Upper lobe of left lung (tissue), 6 donors: ENCODE data around the gene CEP41. TPM values are rescaled to one million over a fixed set of nuclear protein-coding genes. Genes with fewer than 3 reads are reported as not detected.

ENCODE experiments used
- ATAC-seq, 2 donors: fragments of 200-7000 bp; cut with Tn5 transposase; one replicate each; pipeline ENCODE4 v1.9.1; 2022; ENCODE audit warnings: mild to moderate bottlenecking in 2 of 2, moderate library complexity in 2 of 2; ENCODE audit not compliant: low FRiP score in 2 of 2
- DNase-seq, 2 donors: peaks; one replicate each; pipeline ENCODE4 v3.0.0-alpha.2; 2019 to 2020
- H3K27ac ChIP-seq, 4 donors: fragments of 200-600 bp; sonication (generic); one replicate each; pipeline ENCODE4 v1.5.1; 2016 to 2019
- H3K27me3 ChIP-seq, 4 donors: fragments of 200-600 bp; sonication (generic); one replicate each; pipeline ENCODE4 v1.5.1; 2017 to 2019
- H3K36me3 ChIP-seq, 4 donors: fragments of 200-600 bp; sonication (generic); one replicate each; pipeline ENCODE4 v1.5.1; 2016 to 2019
- H3K4me1 ChIP-seq, 4 donors: fragments of 200-600 bp; sonication (generic); one replicate each; pipeline ENCODE4 v1.5.1; 2018 to 2019
- H3K4me3 ChIP-seq, 4 donors: fragments of 200-600 bp; sonication (generic); one replicate each; pipeline ENCODE4 v1.5.1; 2017 to 2019; ENCODE audit warnings: mild to moderate bottlenecking in 2 of 4, moderate library complexity in 1 of 4
- H3K9me3 ChIP-seq, 4 donors: fragments of 200-600 bp; sonication (generic); one replicate each; pipeline ENCODE4 v1.5.1; 2018 to 2019
- EP300 ChIP-seq, 4 donors: sonication (generic); formaldehyde crosslinking; IDR thresholded peaks; one replicate each; pipeline ENCODE4 v1.5.1; 2017; ENCODE audit warnings: antibody characterized with exemption in 4 of 4, control low read depth in 2 of 4
- POLR2A ChIP-seq, 4 donors: fragments of 450-650 bp; IDR thresholded peaks; one replicate each; pipeline ENCODE4 v1.5.1; 2016 to 2017; ENCODE audit warnings: antibody characterized with exemption in 4 of 4, mild to moderate bottlenecking in 2 of 4
- POLR2AphosphoS5 ChIP-seq, 2 donors: sonication (generic); formaldehyde crosslinking; IDR thresholded peaks; one replicate each; pipeline ENCODE4 v1.5.1; 2017; ENCODE audit warnings: antibody characterized with exemption in 2 of 2
- WGBS, 2 donors: methylation state at CpG; one replicate each; pipeline ENCODE4 v1.1.5; 2017 to 2018; 5-methylcytosine and 5-hydroxymethylcytosine counted together
- total RNA-seq, 6 donors: library from RNA; depleted of rRNA in 4 of 6; stranded (reverse); fragments of >200 nt in 4 of 6; gene quantifications; one replicate each; pipeline versions ENCODE4 v1.1.0 to v1.2.1, GENCODE V29; 2016 to 2021
- TF ChIP-seq, protein P1 (sequence below), 6 experiments: fragments of 450-650 bp in 4 of 6; fragments of 200-600 bp in 2 of 6; sonication (generic) in 2 of 6; IDR thresholded peaks; one replicate each; pipeline ENCODE4 v1.5.1; 2016 to 2019; ENCODE audit warnings: antibody characterized with exemption in 6 of 6
- donor health status: DM: no; HTN: no; CAD: no; lungs with moderate emphysema.
- donor health status: DM: no; HTN: yes; CAD: no; lungs with severe emphysema.

CEP41 gene
- total RNA-seq, 6 donors from 2014 or later = 4.3 to 11.5 (median 7.2) TPM

DNA sequence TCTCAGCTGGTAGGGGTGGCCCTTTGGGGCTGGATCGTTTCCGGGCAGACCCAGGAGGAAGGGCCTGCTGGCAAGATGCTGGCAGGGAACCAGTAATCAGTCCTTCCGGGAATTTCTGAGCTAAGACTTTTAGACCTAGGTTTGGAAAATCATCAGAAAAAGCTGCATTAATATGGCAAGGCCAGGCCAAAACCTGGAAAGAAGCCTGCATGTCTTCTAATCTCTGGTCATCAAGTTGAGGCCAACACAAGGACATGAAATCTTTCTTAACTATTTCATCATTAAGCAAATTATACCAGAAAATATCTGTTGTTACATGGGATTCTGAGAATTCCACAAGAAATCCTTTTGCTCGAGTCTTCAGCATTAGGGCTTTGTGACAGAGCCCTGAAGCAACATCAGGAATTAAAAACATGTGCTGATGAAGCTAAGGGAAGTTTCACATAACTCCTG lies 40.7 kb downstream of the CEP41 start:
- Histone ChIP-seq H3K36me3 (peaks cover 0 to 6% (median 2%) of the 10 kb centered on the region in 4 donors), H3K9me3 (no peaks in the 10 kb centered on the region), H3K4me1 (peaks cover 0 to 13% (median 0%) of the 10 kb centered on the region in 4 donors), H3K4me3 (no peak overlapping the region), H3K27ac (peak overlapping the region in 1 of 4 donors; percentile 18), H3K27me3 (no peaks in the 10 kb centered on the region)
- ATAC-seq (no peak), DNase-seq (no peak)
- TF ChIP-seq POLR2AphosphoS5 (IDR thresholded peaks at IDR 0.05) (no peak), EP300 (IDR thresholded peaks at IDR 0.05) (no peak), POLR2A (IDR thresholded peaks at IDR 0.05) (no peak)
- TF ChIP-seq, protein P1, sequence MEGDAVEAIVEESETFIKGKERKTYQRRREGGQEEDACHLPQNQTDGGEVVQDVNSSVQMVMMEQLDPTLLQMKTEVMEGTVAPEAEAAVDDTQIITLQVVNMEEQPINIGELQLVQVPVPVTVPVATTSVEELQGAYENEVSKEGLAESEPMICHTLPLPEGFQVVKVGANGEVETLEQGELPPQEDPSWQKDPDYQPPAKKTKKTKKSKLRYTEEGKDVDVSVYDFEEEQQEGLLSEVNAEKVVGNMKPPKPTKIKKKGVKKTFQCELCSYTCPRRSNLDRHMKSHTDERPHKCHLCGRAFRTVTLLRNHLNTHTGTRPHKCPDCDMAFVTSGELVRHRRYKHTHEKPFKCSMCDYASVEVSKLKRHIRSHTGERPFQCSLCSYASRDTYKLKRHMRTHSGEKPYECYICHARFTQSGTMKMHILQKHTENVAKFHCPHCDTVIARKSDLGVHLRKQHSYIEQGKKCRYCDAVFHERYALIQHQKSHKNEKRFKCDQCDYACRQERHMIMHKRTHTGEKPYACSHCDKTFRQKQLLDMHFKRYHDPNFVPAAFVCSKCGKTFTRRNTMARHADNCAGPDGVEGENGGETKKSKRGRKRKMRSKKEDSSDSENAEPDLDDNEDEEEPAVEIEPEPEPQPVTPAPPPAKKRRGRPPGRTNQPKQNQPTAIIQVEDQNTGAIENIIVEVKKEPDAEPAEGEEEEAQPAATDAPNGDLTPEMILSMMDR (IDR thresholded peaks at IDR 0.05) = no peak
- 73 to 83% methylated on average over 4 of the region's 4 CpGs for WGBS, 2 donors

DNA sequence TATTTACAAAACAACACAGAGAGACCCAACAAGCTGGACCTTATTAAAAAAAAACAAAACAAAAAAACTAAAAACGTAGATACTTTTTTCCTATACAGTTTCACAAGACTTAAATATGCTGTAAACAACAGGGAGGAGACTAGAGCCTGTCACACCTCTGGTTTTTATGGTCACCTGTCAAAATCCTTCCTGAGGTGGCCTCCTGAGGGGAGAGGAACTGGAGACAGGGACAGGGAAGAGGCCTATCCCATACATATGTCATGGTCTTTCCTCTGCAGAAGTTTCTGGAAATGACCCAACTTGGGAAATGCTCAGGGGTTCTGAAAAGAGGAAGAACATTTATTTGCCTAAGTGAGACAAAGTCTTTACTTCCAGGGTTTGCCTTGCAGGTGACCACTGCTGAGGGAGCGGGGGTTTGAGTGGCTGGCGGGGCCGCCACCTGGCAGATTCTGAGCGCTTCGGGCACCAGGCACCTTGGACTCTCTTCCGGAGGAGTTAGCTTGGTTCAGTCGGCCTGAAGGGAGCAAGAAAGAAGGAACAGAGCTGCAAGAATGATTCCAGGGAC lies 42.2 kb downstream of the CEP41 start:
- no peak overlapping the region for H3K4me3 ChIP-seq
- peaks cover 0 to 13% (median 0%) of the 10 kb centered on the region in 4 donors for H3K4me1 ChIP-seq
- DNase-seq = peak in 1 of 2 donors; percentile 65
- no peak overlapping the region for H3K27ac ChIP-seq
- peaks cover 0 to 6% (median 2%) of the 10 kb centered on the region in 4 donors for H3K36me3 ChIP-seq
- WGBS, 2 donors = 75 to 80% methylated on average over 6 to 8 of the region's 8 CpGs
- no peak for ATAC-seq
- no peaks in the 10 kb centered on the region for H3K27me3 ChIP-seq
- no peak for TF ChIP-seq POLR2AphosphoS5 (IDR thresholded peaks at IDR 0.05)
- TF ChIP-seq POLR2A (IDR thresholded peaks at IDR 0.05) = no peak
- no peak for TF ChIP-seq EP300 (IDR thresholded peaks at IDR 0.05)
- TF ChIP-seq, protein P1 (IDR thresholded peaks at IDR 0.05) = no peak
- no peaks in the 10 kb centered on the region for H3K9me3 ChIP-seq

DNA sequence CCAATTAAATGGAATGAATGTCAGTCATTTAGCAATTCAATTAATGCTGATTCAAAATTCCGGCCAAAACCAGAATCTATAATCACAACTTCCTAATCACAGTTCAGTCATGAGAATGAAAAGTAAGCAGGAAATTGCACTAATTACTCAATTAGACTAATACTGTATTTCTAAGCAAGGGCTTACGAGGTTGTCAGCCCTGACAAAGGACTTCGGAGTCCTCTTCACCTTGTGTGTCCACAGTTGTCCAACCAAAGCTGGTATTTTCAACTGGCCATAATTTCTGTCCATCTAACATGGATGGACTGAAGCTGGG lies 43.1 kb downstream of the CEP41 start:
- Histone ChIP-seq H3K27me3 (no peaks in the 10 kb centered on the region), H3K27ac (no peak overlapping the region), H3K4me1 (peaks cover 0 to 13% (median 0%) of the 10 kb centered on the region in 4 donors), H3K9me3 (no peaks in the 10 kb centered on the region), H3K4me3 (no peak overlapping the region), H3K36me3 (peaks cover 0 to 4% (median under 1%) of the 10 kb centered on the region in 4 donors)
- TF ChIP-seq POLR2A (IDR thresholded peaks at IDR 0.05) = no peak
- no peak for TF ChIP-seq POLR2AphosphoS5 (IDR thresholded peaks at IDR 0.05)
- no peak for TF ChIP-seq EP300 (IDR thresholded peaks at IDR 0.05)
- TF ChIP-seq, protein P1 (IDR thresholded peaks at IDR 0.05) = no peak
- WGBS, 2 donors = 59 to 75% methylated on average over 3 of the region's 3 CpGs
- DNase-seq (no peak), ATAC-seq (no peak)

DNA sequence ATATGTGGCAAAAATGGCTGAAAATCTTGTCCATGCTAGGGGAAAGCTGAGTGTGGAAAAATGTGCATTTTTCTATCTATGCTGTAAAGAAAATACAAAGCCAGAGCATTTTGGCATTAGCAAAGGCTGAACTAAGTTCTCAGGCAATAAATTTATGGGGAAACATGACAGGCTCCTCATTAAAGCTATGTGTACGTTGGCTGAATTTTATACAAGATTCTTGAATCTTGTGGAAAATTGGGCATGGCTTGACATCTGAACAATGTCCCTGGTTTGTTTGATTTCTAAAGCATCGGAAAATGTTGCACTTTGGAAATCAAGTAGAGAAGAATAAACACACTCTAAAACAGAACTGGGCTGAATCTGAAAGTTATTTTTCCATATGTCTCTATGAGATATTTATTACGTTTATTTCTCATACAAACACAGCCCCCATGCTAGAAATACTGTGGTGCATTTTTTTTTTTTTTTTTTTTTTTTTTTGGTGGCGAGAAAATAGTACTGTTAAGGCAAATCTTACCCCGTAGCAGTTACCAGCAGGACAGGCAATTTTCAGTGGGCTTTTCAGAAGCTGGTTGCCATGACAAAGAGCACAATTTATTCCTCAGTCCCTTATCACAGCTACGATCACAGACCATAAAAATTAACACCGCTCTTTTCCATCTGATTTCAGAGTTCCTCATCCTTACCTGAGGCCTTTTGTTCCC lies 43.6 kb downstream of the CEP41 start:
- Histone ChIP-seq H3K4me1 (peaks cover 0 to 13% (median 0%) of the 10 kb centered on the region in 4 donors), H3K4me3 (no peak overlapping the region)
- DNase-seq = no peak

More for the DNA sequence above, 43.6 kb downstream of the CEP41 start:
- H3K9me3 ChIP-seq = no peaks in the 10 kb centered on the region
- WGBS, 2 donors = 78 to 82% methylated on average over 7 of the region's 7 CpGs
- TF ChIP-seq POLR2A (IDR thresholded peaks at IDR 0.05) (no peak), POLR2AphosphoS5 (IDR thresholded peaks at IDR 0.05) (no peak), EP300 (IDR thresholded peaks at IDR 0.05) (no peak)
- TF ChIP-seq, protein P1 (IDR thresholded peaks at IDR 0.05) = no peak
- no peak for ATAC-seq
- no peaks in the 10 kb centered on the region for H3K27me3 ChIP-seq
- H3K36me3 ChIP-seq = no peaks in the 10 kb centered on the region
- no peak overlapping the region for H3K27ac ChIP-seq
